KMS-11 (cell line): ENCODE results near the gene TXLNG.

Experiments
- H2AFZ ChIP-seq: fragments of 200-600 bp; sonication (generic); 2 replicates; pipeline ENCODE4 v1.6.1; 2016; ENCODE audit warnings: antibody characterized with exemption, mixed run types, low read depth
- H3K27ac ChIP-seq: fragments of 200-600 bp; sonication (generic); 2 replicates; pipeline ENCODE4 v1.6.1; 2016; ENCODE audit warnings: mild to moderate bottlenecking, mixed run types
- H3K27me3 ChIP-seq: fragments of 200-600 bp; sonication (generic); 2 replicates; pipeline ENCODE4 v1.6.1; 2017; ENCODE audit warnings: mild to moderate bottlenecking, low read depth, mixed run types, moderate library complexity; ENCODE audit not compliant: insufficient read depth
- H3K36me3 ChIP-seq: fragments of 200-600 bp; sonication (generic); 2 replicates; pipeline ENCODE4 v1.6.1; 2017; ENCODE audit warnings: mild to moderate bottlenecking, mixed run types; ENCODE audit not compliant: insufficient read depth
- H3K4me1 ChIP-seq: fragments of 200-600 bp; sonication (generic); 2 replicates; pipeline ENCODE4 v1.6.1; 2016; ENCODE audit warnings: mild to moderate bottlenecking, low read depth, mixed run types; ENCODE audit not compliant: poor library complexity, severe bottlenecking
- H3K4me2 ChIP-seq: fragments of 200-600 bp; sonication (generic); 2 replicates; pipeline ENCODE4 v1.7.0; 2016; ENCODE audit warnings: mild to moderate bottlenecking, mixed run types
- H3K4me3 ChIP-seq: fragments of 200-600 bp; sonication (generic); IDR thresholded peaks from 2 replicates; pipeline ENCODE4 v1.6.1; 2017; ENCODE audit warnings: low read depth, low read length, mixed read lengths; ENCODE audit not compliant: insufficient read depth
- H3K79me2 ChIP-seq: fragments of 200-600 bp; sonication (generic); 2 replicates; pipeline ENCODE4 v1.6.1; 2016; ENCODE audit warnings: low read depth, mixed run types; ENCODE audit not compliant: insufficient read depth
- H3K9ac ChIP-seq: fragments of 200-600 bp; sonication (generic); 2 replicates; pipeline ENCODE4 v1.6.1; 2016; ENCODE audit warnings: mild to moderate bottlenecking, mixed run types
- H4K20me1 ChIP-seq: fragments of 200-600 bp; sonication (generic); 2 replicates; pipeline ENCODE4 v1.6.1; 2016; ENCODE audit warnings: mild to moderate bottlenecking, mixed run types; ENCODE audit not compliant: insufficient read depth
- TF ChIP-seq, protein P1 (sequence below): fragments of 200-600 bp; sonication (generic); conservative IDR thresholded peaks from 2 replicates; pipeline ENCODE4 v1.6.1; 2017; ENCODE audit warnings: low read depth, mild to moderate bottlenecking, antibody characterized with exemption, low read length, moderate library complexity, mixed read lengths

TXLNG gene

DNA sequence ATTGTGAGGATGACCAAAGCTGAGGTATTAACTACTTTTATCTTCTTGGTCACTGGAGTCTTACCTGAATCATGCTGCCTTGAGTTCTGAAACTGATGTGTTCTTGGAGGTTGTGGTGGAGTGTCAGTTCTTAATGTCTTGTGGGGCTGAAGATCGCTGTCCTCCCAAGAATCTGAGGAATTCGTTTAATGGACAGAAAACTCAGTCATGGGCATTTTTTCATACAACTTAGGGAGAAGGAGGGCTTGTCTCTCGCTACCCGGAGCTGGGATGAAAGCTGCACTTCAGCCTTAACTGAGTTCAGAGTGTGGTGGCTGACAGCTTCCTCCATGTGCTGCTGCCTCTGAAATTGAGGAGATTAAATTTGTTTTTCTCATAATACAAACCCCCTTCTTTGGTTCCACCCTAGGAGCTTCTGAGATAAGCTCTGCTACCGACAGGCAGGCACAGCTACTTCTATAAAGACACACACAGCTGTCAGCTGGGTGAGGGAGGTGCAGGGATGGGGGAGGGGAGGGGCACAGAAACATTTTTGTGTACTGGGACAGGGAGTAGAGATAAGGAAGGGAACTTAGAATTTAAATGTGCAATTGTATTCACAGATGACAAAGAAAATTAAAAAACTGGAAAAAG is 53.1 kb downstream of the TXLNG start:
- no peaks in the 10 kb centered on the region for H3K36me3 ChIP-seq
- no peak overlapping the region for H3K4me2 ChIP-seq
- H3K27me3 ChIP-seq = no peaks in the 10 kb centered on the region
- no peak overlapping the region for H3K27ac ChIP-seq
- no peak overlapping the region for H3K9ac ChIP-seq
- H3K4me1 ChIP-seq = peaks cover 6% of the 10 kb centered on the region
- H2AFZ ChIP-seq = no peak overlapping the region
- TF ChIP-seq, protein P1, sequence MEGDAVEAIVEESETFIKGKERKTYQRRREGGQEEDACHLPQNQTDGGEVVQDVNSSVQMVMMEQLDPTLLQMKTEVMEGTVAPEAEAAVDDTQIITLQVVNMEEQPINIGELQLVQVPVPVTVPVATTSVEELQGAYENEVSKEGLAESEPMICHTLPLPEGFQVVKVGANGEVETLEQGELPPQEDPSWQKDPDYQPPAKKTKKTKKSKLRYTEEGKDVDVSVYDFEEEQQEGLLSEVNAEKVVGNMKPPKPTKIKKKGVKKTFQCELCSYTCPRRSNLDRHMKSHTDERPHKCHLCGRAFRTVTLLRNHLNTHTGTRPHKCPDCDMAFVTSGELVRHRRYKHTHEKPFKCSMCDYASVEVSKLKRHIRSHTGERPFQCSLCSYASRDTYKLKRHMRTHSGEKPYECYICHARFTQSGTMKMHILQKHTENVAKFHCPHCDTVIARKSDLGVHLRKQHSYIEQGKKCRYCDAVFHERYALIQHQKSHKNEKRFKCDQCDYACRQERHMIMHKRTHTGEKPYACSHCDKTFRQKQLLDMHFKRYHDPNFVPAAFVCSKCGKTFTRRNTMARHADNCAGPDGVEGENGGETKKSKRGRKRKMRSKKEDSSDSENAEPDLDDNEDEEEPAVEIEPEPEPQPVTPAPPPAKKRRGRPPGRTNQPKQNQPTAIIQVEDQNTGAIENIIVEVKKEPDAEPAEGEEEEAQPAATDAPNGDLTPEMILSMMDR = no peak
- H4K20me1 ChIP-seq = no peaks in the 10 kb centered on the region
- no peak overlapping the region for H3K4me3 ChIP-seq
- no peaks in the 10 kb centered on the region for H3K79me2 ChIP-seq

DNA sequence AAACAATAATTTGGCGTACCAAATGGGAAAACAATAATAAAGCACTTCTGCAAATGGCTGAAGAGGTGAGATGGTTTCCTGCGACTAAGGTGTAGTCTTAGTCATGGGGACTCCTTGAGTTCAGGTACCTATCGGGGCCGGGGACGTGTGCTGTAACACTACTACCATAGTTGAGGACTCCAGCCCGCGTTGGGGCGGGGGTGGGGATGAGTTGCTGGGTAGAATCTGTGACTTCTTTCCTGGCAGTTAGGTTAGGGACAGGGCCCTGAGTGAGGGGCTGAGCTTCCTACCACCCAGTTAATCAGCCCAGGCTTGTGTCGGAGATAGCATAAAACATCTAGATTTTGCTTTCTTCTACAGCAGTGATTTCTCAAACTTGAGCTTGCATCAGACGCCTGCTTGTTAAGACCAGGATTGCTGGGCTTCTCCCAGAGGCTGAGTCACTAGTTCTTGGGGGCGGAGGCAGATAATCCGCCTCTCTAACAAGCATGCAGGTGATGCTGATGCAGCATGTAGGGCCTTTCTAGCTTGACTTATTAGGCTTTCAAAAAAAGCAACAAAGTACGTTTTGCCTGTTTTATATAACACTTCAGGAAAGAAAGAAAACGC is 53.7 kb downstream of the TXLNG start:
- H3K4me2 ChIP-seq = no peak overlapping the region
- no peak overlapping the region for H3K9ac ChIP-seq
- no peak overlapping the region for H2AFZ ChIP-seq
- no peaks in the 10 kb centered on the region for H3K36me3 ChIP-seq
- H3K27ac ChIP-seq = no peak overlapping the region
- peaks cover 6% of the 10 kb centered on the region for H3K4me1 ChIP-seq
- H3K27me3 ChIP-seq = no peaks in the 10 kb centered on the region
- no peaks in the 10 kb centered on the region for H3K79me2 ChIP-seq
- no peak overlapping the region for H3K4me3 ChIP-seq
- H4K20me1 ChIP-seq = no peaks in the 10 kb centered on the region
- TF ChIP-seq, protein P1 = no peak

DNA sequence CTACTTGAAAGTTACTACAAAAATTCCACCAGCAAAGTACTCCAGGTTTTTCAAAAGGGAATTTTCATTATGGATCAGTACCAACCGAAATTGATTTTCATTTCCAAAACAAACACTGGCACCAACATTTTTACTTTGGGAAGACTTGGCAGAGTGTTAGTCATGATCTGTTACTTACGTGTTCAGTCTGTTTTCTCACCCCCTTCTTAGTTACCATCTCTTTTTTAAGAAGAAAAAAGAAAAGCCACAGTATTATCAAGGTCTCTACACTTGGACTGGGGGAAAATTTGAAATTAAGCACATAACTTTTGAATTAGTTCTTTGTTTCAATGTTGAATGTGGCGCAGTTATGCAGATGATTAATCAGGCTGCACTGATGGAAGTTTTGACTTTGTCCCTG is 56.4 kb downstream of the TXLNG start:
- H3K4me3 ChIP-seq = no peak overlapping the region
- no peaks in the 10 kb centered on the region for H4K20me1 ChIP-seq
- no peak overlapping the region for H3K4me2 ChIP-seq
- H3K4me1 ChIP-seq = peaks cover 6% of the 10 kb centered on the region
- TF ChIP-seq, protein P1 = no peak
- no peak overlapping the region for H3K9ac ChIP-seq
- H3K27ac ChIP-seq = no peak overlapping the region
- H3K79me2 ChIP-seq = no peaks in the 10 kb centered on the region
- H2AFZ ChIP-seq = no peak overlapping the region
- H3K27me3 ChIP-seq = no peaks in the 10 kb centered on the region
- H3K36me3 ChIP-seq = no peaks in the 10 kb centered on the region

DNA sequence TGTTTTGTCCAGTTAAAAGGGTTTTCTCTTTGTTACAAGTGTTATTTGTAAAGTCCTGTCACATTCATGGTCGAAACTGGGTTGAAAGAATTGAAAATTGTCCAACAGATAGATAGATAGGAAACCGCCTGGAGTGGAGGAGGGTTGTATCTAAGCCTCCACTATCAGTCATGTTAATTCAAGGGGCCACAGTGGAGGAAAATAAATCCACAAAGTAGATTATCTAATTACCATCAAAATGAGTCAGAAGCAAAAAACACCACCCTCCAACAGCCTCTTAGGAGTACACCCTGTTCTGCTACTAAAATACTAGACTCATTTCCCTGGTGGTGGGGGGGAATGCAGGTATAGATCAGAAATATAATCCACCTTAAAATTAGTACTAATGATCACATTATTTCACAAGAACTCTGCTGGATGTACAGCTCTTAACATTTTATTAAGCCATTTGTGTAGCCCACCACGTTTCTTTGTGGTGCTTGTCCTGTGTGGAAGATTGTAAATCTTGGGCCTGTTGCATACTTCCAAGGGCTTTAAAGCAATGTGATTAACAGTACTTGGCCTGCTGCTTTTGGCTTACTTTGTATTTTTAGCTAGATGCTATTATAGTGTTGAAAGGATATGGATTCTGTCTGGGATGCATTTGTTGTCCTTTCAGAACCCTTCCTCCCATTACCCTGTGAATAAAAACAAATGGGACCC is 57.1 kb downstream of the TXLNG start:
- TF ChIP-seq, protein P1 = no peak
- Histone ChIP-seq H3K4me3 (no peak overlapping the region), H3K27ac (no peak overlapping the region), H4K20me1 (no peaks in the 10 kb centered on the region), H3K79me2 (no peaks in the 10 kb centered on the region), H3K36me3 (no peaks in the 10 kb centered on the region), H3K4me2 (no peak overlapping the region), H3K9ac (no peak overlapping the region), H3K4me1 (peaks cover 6% of the 10 kb centered on the region), H2AFZ (no peak overlapping the region), H3K27me3 (no peaks in the 10 kb centered on the region)
